IMR-90 (cell line): ENCODE data around the gene SLC5A10. TPM values are rescaled to one million over a fixed set of nuclear protein-coding genes. Genes with fewer than 3 reads are reported as not detected.

Source experiments
- ATAC-seq: fragments of 200-7000 bp; cut with Tn5 transposase; 2 replicates; pipeline ENCODE4 v1.9.1; 2020; ENCODE audit warnings: low read depth, mild to moderate bottlenecking, moderate library complexity
- BruUV-seq: library from RNA; stranded (reverse); fragments of 400-500 nt; replicated peaks from 2 replicates; lab custom pipeline; 2021; lab: Mats Ljungman, UMichigan
- CTCF ChIA-PET: fragments of 300-600 bp; formaldehyde crosslinking; extraction: SDS; loops from one replicate; lab custom pipeline; 2021; ENCODE audit warnings: antibody characterized with exemption; lab: Yijun Ruan, JAX
- POLR2A ChIA-PET: fragments of 300-600 bp; sonication (Branson Sonifier 250); formaldehyde crosslinking; loops from one replicate; lab custom pipeline; 2022; ENCODE audit warnings: antibody characterized with exemption; ENCODE audit not compliant: unreplicated experiment; lab: Charles Lee
- DNase-seq: peaks from one replicate; pipeline ENCODE4 v3.0.0; 2013
- H2AFZ ChIP-seq: replicated peaks from 2 replicates; pipeline ENCODE3; 2013; ENCODE audit warnings: low read length, mild to moderate bottlenecking; ENCODE audit not compliant: poor library complexity
- H2AK5ac ChIP-seq: 2 replicates; pipeline ENCODE4 v1.6.1; 2013; ENCODE audit warnings: low read depth, low read length, inconsistent platforms
- H2AK9ac ChIP-seq: replicated peaks from 2 replicates; pipeline ENCODE3; 2013; ENCODE audit warnings: mild to moderate bottlenecking, low read depth, low read length, moderate library complexity; ENCODE audit not compliant: poor library complexity
- H2BK120ac ChIP-seq: 2 replicates; pipeline ENCODE4 v1.6.1; 2013; ENCODE audit warnings: low read depth, low read length, inconsistent platforms
- H2BK15ac ChIP-seq: 3 replicates; pipeline ENCODE4 v1.6.1; 2013; ENCODE audit warnings: low read depth, low read length, inconsistent platforms
- H2BK20ac ChIP-seq: 2 replicates; pipeline ENCODE4 v1.6.1; 2013; ENCODE audit warnings: low read depth, mild to moderate bottlenecking, inconsistent platforms, low read length, moderate library complexity
- H2BK5ac ChIP-seq: 2 replicates; pipeline ENCODE4 v1.6.1; 2013; ENCODE audit warnings: mild to moderate bottlenecking, low read depth, low read length, inconsistent platforms; ENCODE audit not compliant: poor library complexity, severe bottlenecking
- H3K14ac ChIP-seq: replicated peaks from 2 replicates; pipeline ENCODE4 v1.6.1; 2013; ENCODE audit warnings: low read depth, low read length, inconsistent platforms
- H3K18ac ChIP-seq: 2 replicates; pipeline ENCODE4 v1.6.1; 2013; ENCODE audit warnings: low read depth, low read length, control low read depth
- H3K23ac ChIP-seq: 2 replicates; pipeline ENCODE4 v1.6.1; 2013; ENCODE audit warnings: low read depth, low read length, inconsistent platforms
- H3K27ac ChIP-seq: 2 replicates; pipeline ENCODE4 v1.5.1; 2013; ENCODE audit warnings: mild to moderate bottlenecking, control low read depth, low read length; ENCODE audit not compliant: insufficient read depth
- H3K27me3 ChIP-seq: 2 replicates; pipeline ENCODE4 v1.6.1; 2013; ENCODE audit warnings: low read length; ENCODE audit not compliant: control insufficient read depth, insufficient read depth
- H3K36me3 ChIP-seq: 2 replicates; pipeline ENCODE4 v1.6.1; 2013; ENCODE audit warnings: low read length, mixed read lengths; ENCODE audit not compliant: control insufficient read depth, insufficient read depth
- H3K4ac ChIP-seq: 2 replicates; pipeline ENCODE4 v1.6.1; 2013; ENCODE audit warnings: low read depth, low read length, inconsistent platforms
- H3K4me1 ChIP-seq: 2 replicates; pipeline ENCODE4 v1.6.1; 2013; ENCODE audit warnings: low read length, mixed read lengths; ENCODE audit not compliant: control insufficient read depth, insufficient read depth
- H3K4me2 ChIP-seq: 2 replicates; pipeline ENCODE4 v1.6.1; 2013; ENCODE audit warnings: low read depth, mild to moderate bottlenecking, control low read depth, low read length, moderate library complexity
- H3K4me3 ChIP-seq: 2 replicates; pipeline ENCODE4 v1.5.1; 2013; ENCODE audit warnings: low read depth, mild to moderate bottlenecking, control low read depth, low read length, moderate library complexity; ENCODE audit not compliant: insufficient read depth
- H3K56ac ChIP-seq: 2 replicates; pipeline ENCODE4 v1.6.1; 2013; ENCODE audit warnings: low read length, inconsistent platforms; ENCODE audit not compliant: insufficient read depth; ENCODE audit errors: extremely low read depth
- H3K79me1 ChIP-seq, 2 experiments: 2 replicates each; pipeline ENCODE4 v1.6.1; 2013; ENCODE audit warnings: low read length in 2 of 2, inconsistent platforms in 1 of 2, low read depth in 1 of 2
- H3K9ac ChIP-seq: 2 replicates; pipeline ENCODE4 v1.6.1; 2013; ENCODE audit warnings: low read depth, low read length, control low read depth
- H3K9me1 ChIP-seq: 2 replicates; pipeline ENCODE4 v1.6.1; 2013; ENCODE audit warnings: low read length, inconsistent platforms; ENCODE audit not compliant: insufficient read depth
- H3K9me3 ChIP-seq: 2 replicates; pipeline ENCODE4 v1.6.1; 2013; ENCODE audit warnings: low read length; ENCODE audit not compliant: control insufficient read depth, insufficient read depth
- H4K20me1 ChIP-seq: 2 replicates; pipeline ENCODE4 v1.6.1; 2013; ENCODE audit warnings: low read length, inconsistent platforms; ENCODE audit not compliant: insufficient read depth
- H4K5ac ChIP-seq: 2 replicates; pipeline ENCODE4 v1.6.1; 2013; ENCODE audit warnings: mild to moderate bottlenecking, low read depth, low read length, control low read depth
- H4K8ac ChIP-seq, 2 experiments: 2 replicates each; pipeline ENCODE4 v1.6.1; 2013; ENCODE audit warnings: low read depth in 2 of 2, low read length in 2 of 2, control low read depth in 1 of 2, inconsistent platforms in 1 of 2
- H4K91ac ChIP-seq: 2 replicates; pipeline ENCODE4 v1.6.1; 2013; ENCODE audit warnings: low read depth, low read length, inconsistent platforms; ENCODE audit not compliant: insufficient read depth
- WGBS, 2 experiments: methylation state at CpG; one replicate each; pipeline versions ENCODE4 v1.1.5 to v1.1.7; 2013; ENCODE audit warnings: missing lambda C conversion rate in 2 of 2; ENCODE audit not compliant: insufficient read length in 1 of 2; ENCODE audit errors: extremely low coverage in 2 of 2; 5-methylcytosine and 5-hydroxymethylcytosine counted together
- dilution Hi-C: fragments of 300-500 bp; cut with HindIII; formaldehyde crosslinking; loops from one replicate; pipeline ENCODE4 v1.14.3; 2018; ENCODE audit warnings: low sequenced_read_pairs; ENCODE audit not compliant: unreplicated experiment
- in situ Hi-C: fragments of 300-500 bp; cut with MboI; formaldehyde crosslinking; loops from 3 replicates; pipeline ENCODE4 v1.14.3; 2019; ENCODE audit warnings: low sequenced_read_pairs, inconsistent platforms, mixed read lengths
- intact Hi-C: fragments of 100-400 bp; cut with micrococcal nuclease; formaldehyde crosslinking; loops from 2 replicates; pipeline ENCODE4 v1.10.0; 2022
- polyA plus RNA-seq, 3 experiments: library from polyadenylated mRNA; depleted of rRNA; stranded (reverse); fragments of >200 nt; gene quantifications; 2 replicates each; pipeline ENCODE4 v1.2.3, GENCODE V29; 2012; ENCODE audit warnings: low replicate concordance in 1 of 3
- total RNA-seq: library from RNA; depleted of rRNA; stranded (reverse); fragments of >200 nt; gene quantifications from 2 replicates; pipeline ENCODE4 v1.2.3, GENCODE V29; 2012
- TF ChIP-seq, protein P1 (sequence below): conservative IDR thresholded peaks from 2 replicates; pipeline ENCODE4 v1.5.1; 2012; ENCODE audit warnings: mild to moderate bottlenecking, low read depth, low read length, improper control_type of control experiment

The SLC5A10 gene
- total and polyA plus RNA-seq, 2 of the 4 experiments (the other 2 are of a cell fraction): not detected

GRCh38 chr17:18921485-18921884 is 30.5 kb upstream of the SLC5A10 start:
- H3K9ac ChIP-seq: no peak overlapping the region
- no peak overlapping the region for H3K4me3 ChIP-seq
- intact Hi-C loops (no loop called here), dilution Hi-C loops (no loop called here), in situ Hi-C loops (no loop called here)
- H2BK15ac ChIP-seq: no peak overlapping the region
- POLR2A ChIA-PET: interaction anchor here (0.6 kb wide), 1 partner anchor 136 kb away, joined by 3 read pairs; no protein-coding TSS in a partner anchor
- no TSS peak for BruUV-seq
- H3K4me1 ChIP-seq: peaks cover 8% of the 10 kb centered on the region
- H3K56ac ChIP-seq: no peak overlapping the region
- CTCF ChIA-PET: no interaction called here
- H3K18ac ChIP-seq: no peak overlapping the region
- H4K91ac ChIP-seq: no peak overlapping the region
- no peak overlapping the region for H4K5ac ChIP-seq
- H2BK120ac ChIP-seq: no peak overlapping the region
- H4K8ac ChIP-seq: no peak overlapping the region
- peaks cover 9% of the 10 kb centered on the region for H3K9me1 ChIP-seq
- no peaks in the 10 kb centered on the region for H3K9me3 ChIP-seq
- H3K23ac ChIP-seq: no peak overlapping the region
- H2BK20ac ChIP-seq: no peak overlapping the region
- no peak overlapping the region for H3K4me2 ChIP-seq
- H4K20me1 ChIP-seq: peaks cover 7% of the 10 kb centered on the region; the same call in 1 of the 2 replicates
- no peak for DNase-seq
- no peak overlapping the region for H2BK5ac ChIP-seq
- no peaks in the 10 kb centered on the region for H3K27me3 ChIP-seq
- H2AK9ac ChIP-seq: no peak overlapping the region
- H3K36me3 ChIP-seq: peaks cover 12% of the 10 kb centered on the region
- no peak overlapping the region for H2AFZ ChIP-seq
- no peak overlapping the region for H2AK5ac ChIP-seq
- H3K4ac ChIP-seq: no peak overlapping the region
- WGBS, 2 experiments: no CpG with 5 or more reads among the region's 2 CpGs
- TF ChIP-seq, protein P1, sequence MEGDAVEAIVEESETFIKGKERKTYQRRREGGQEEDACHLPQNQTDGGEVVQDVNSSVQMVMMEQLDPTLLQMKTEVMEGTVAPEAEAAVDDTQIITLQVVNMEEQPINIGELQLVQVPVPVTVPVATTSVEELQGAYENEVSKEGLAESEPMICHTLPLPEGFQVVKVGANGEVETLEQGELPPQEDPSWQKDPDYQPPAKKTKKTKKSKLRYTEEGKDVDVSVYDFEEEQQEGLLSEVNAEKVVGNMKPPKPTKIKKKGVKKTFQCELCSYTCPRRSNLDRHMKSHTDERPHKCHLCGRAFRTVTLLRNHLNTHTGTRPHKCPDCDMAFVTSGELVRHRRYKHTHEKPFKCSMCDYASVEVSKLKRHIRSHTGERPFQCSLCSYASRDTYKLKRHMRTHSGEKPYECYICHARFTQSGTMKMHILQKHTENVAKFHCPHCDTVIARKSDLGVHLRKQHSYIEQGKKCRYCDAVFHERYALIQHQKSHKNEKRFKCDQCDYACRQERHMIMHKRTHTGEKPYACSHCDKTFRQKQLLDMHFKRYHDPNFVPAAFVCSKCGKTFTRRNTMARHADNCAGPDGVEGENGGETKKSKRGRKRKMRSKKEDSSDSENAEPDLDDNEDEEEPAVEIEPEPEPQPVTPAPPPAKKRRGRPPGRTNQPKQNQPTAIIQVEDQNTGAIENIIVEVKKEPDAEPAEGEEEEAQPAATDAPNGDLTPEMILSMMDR: no peak
- no peak overlapping the region for H3K27ac ChIP-seq
- ATAC-seq: no peak
- H3K79me1 ChIP-seq: peaks cover 12 to 34% of the 10 kb centered on the region in 2 experiments
- no peak overlapping the region for H3K14ac ChIP-seq
